Neural progenitor cell (in vitro differentiated cells): ENCODE measurements around the gene ATP8B3. TPM values are rescaled to one million over a fixed set of nuclear protein-coding genes. Genes with fewer than 3 reads are reported as not detected.
A peak's percentile ranks its signal among the peaks of the same experiment; 100 is the strongest.

ENCODE experiments used
- DNase-seq: peaks from one replicate; pipeline ENCODE4 v3.0.0-alpha.2; 2016; ENCODE audit warnings: low spot score
- H2AFZ ChIP-seq: fragments of 200-600 bp; sonication (generic); replicated peaks from 2 replicates; pipeline ENCODE4 v1.6.1; 2016; ENCODE audit warnings: antibody characterized with exemption
- H3F3A ChIP-seq: fragments of 200-600 bp; sonication (generic); 2 replicates; pipeline ENCODE4 v1.6.1; 2016; ENCODE audit warnings: antibody characterized with exemption, low read depth
- H3K27ac ChIP-seq: fragments of 200-600 bp; sonication (generic); 2 replicates; pipeline ENCODE4 v1.5.1; 2016; ENCODE audit warnings: mild to moderate bottlenecking
- H3K27me3 ChIP-seq: fragments of 200-600 bp; sonication (generic); 2 replicates; pipeline ENCODE4 v1.6.1; 2016; ENCODE audit warnings: mild to moderate bottlenecking, moderate library complexity
- H3K36me3 ChIP-seq: fragments of 200-600 bp; sonication (generic); 2 replicates; pipeline ENCODE4 v1.5.1; 2016
- H3K4me1 ChIP-seq: fragments of 200-600 bp; sonication (generic); 2 replicates; pipeline ENCODE4 v1.6.1; 2016; ENCODE audit warnings: mixed run types
- H3K4me2 ChIP-seq: fragments of 200-600 bp; sonication (generic); 2 replicates; pipeline ENCODE4 v1.6.1; 2016
- H3K4me3 ChIP-seq: fragments of 200-600 bp; sonication (generic); 2 replicates; pipeline ENCODE4 v1.5.1; 2016
- H3K79me2 ChIP-seq: fragments of 200-600 bp; sonication (generic); 2 replicates; pipeline ENCODE4 v1.6.1; 2016; ENCODE audit warnings: low read depth
- H3K9ac ChIP-seq: fragments of 200-600 bp; sonication (generic); 2 replicates; pipeline ENCODE4 v1.6.1; 2016
- H3K9me3 ChIP-seq: fragments of 200-600 bp; sonication (generic); 2 replicates; pipeline ENCODE4 v1.5.1; 2016; ENCODE audit warnings: low read depth
- H4K20me1 ChIP-seq: fragments of 200-600 bp; sonication (generic); 2 replicates; pipeline ENCODE4 v1.6.1; 2016; ENCODE audit warnings: low read depth
- H3K27ac Mint-ChIP-seq: 3 replicates; pipeline ENCODE4 v1.8.0; 2021; ENCODE audit warnings: mixed read lengths
- H3K27me3 Mint-ChIP-seq: 2 replicates; pipeline ENCODE4 v1.8.0; 2022; ENCODE audit warnings: low read depth, mild to moderate bottlenecking, inconsistent platforms, moderate library complexity, mixed read lengths; ENCODE audit not compliant: insufficient read depth
- H3K36me3 Mint-ChIP-seq: 3 replicates; pipeline ENCODE4 v1.8.0; 2021; ENCODE audit warnings: mixed read lengths
- H3K4me1 Mint-ChIP-seq: 3 replicates; pipeline ENCODE4 v1.8.0; 2021; ENCODE audit warnings: mixed read lengths
- H3K4me3 Mint-ChIP-seq: 3 replicates; pipeline ENCODE4 v1.8.0; 2021; ENCODE audit warnings: mild to moderate bottlenecking, moderate library complexity, mixed read lengths
- H3K9me3 Mint-ChIP-seq: 3 replicates; pipeline ENCODE4 v1.8.0; 2020; ENCODE audit warnings: mixed read lengths
- CTCF ChIP-seq: fragments of 200-600 bp; sonication (generic); IDR thresholded peaks from 2 replicates; pipeline ENCODE4 v1.5.1; 2017; ENCODE audit warnings: antibody characterized with exemption, mild to moderate bottlenecking
- EZH2 ChIP-seq: fragments of 200-600 bp; sonication (generic); IDR thresholded peaks from 2 replicates; pipeline ENCODE4 v1.6.1; 2017; ENCODE audit warnings: antibody characterized with exemption, mild to moderate bottlenecking, moderate library complexity
- EZH2phosphoT487 ChIP-seq: fragments of 200-600 bp; sonication (generic); IDR thresholded peaks from 2 replicates; pipeline ENCODE4 v1.6.1; 2017; ENCODE audit warnings: antibody characterized with exemption
- total RNA-seq: library from RNA; depleted of rRNA; stranded (reverse); fragments of >200 nt; gene quantifications from 2 replicates; pipeline ENCODE4 v1.2.3, GENCODE V29; 2015; ENCODE audit warnings: low replicate concordance

The ATP8B3 gene
- total RNA-seq, 1 donor from 2014 or later: 0.06 TPM

- no peak overlapping the region for H3K9ac ChIP-seq
- H3K79me2 ChIP-seq: peaks cover 49% of the 10 kb centered on the region
- H3K27ac Mint-ChIP-seq: peak overlapping the region; percentile 74
- no peak overlapping the region for H3K4me2 ChIP-seq
- H3K4me3 Mint-ChIP-seq: peak overlapping the region; percentile 16
- no peaks in the 10 kb centered on the region for H3K27me3 Mint-ChIP-seq
- peaks cover 26% of the 10 kb centered on the region for H3F3A ChIP-seq
- peaks cover 61% of the 10 kb centered on the region for H4K20me1 ChIP-seq
- no peak overlapping the region for H3K27ac ChIP-seq
- H3K36me3 ChIP-seq: no peaks in the 10 kb centered on the region
- H3K4me1 ChIP-seq: peaks cover 22% of the 10 kb centered on the region
- no peak overlapping the region for H2AFZ ChIP-seq
- no peak for DNase-seq
- no peaks in the 10 kb centered on the region for H3K9me3 ChIP-seq
- H3K9me3 Mint-ChIP-seq: no peaks in the 10 kb centered on the region
- no peaks in the 10 kb centered on the region for H3K36me3 Mint-ChIP-seq
- H3K27me3 ChIP-seq: no peaks in the 10 kb centered on the region
- H3K4me1 Mint-ChIP-seq: peaks cover 29% of the 10 kb centered on the region
- TF ChIP-seq CTCF: no peak
- no peak for TF ChIP-seq EZH2phosphoT487
- no peak for TF ChIP-seq EZH2
- H3K4me3 ChIP-seq: no peak overlapping the region
Observed at GRCh38 chr19:1849886-1850398, 37.9 kb upstream of the ATP8B3 start.

- H2AFZ ChIP-seq: no peak overlapping the region
- no peak for DNase-seq
- peaks cover 60% of the 10 kb centered on the region for H4K20me1 ChIP-seq
- H3K27ac ChIP-seq: no peak overlapping the region
- peak overlapping the region; percentile 32 for H3K27ac Mint-ChIP-seq
- no peaks in the 10 kb centered on the region for H3K27me3 ChIP-seq
- TF ChIP-seq EZH2 (no peak), EZH2phosphoT487 (no peak), CTCF (no peak)
- peaks cover 24% of the 10 kb centered on the region for H3K4me1 Mint-ChIP-seq
- H3K4me3 ChIP-seq: peak overlapping the region; percentile 100
- peaks cover 54% of the 10 kb centered on the region for H3K79me2 ChIP-seq
- H3K4me2 ChIP-seq: no peak overlapping the region
- H3K36me3 ChIP-seq: no peaks in the 10 kb centered on the region
- H3F3A ChIP-seq: peaks cover 17% of the 10 kb centered on the region
- H3K4me3 Mint-ChIP-seq: peak overlapping the region; percentile 85
- no peaks in the 10 kb centered on the region for H3K27me3 Mint-ChIP-seq
- no peaks in the 10 kb centered on the region for H3K9me3 ChIP-seq
- H3K4me1 ChIP-seq: peaks cover 14% of the 10 kb centered on the region
- no peaks in the 10 kb centered on the region for H3K36me3 Mint-ChIP-seq
- H3K9me3 Mint-ChIP-seq: no peaks in the 10 kb centered on the region
- H3K9ac ChIP-seq: no peak overlapping the region
Observed at GRCh38 chr19:1849132-1849474, 37.0 kb upstream of the ATP8B3 start.

- Mint-ChIP-seq H3K27me3 (no peaks in the 10 kb centered on the region), H3K36me3 (no peaks in the 10 kb centered on the region), H3K4me1 (peaks cover 24% of the 10 kb centered on the region), H3K27ac (peak within 1 kb of the TSS; percentile 97), H3K4me3 (peak within 1 kb of the TSS; percentile 95), H3K9me3 (no peaks in the 10 kb centered on the region)
- H4K20me1 ChIP-seq: peaks cover 60% of the 10 kb centered on the region
- H3K4me3 ChIP-seq: peak within 1 kb of the TSS; percentile 100
- H3K27me3 ChIP-seq: no peaks in the 10 kb centered on the region
- peak within 1 kb of the TSS; percentile 100 for H3K27ac ChIP-seq
- peaks cover 54% of the 10 kb centered on the region for H3K79me2 ChIP-seq
- peaks cover 11% of the 10 kb centered on the region for H3K4me1 ChIP-seq
- H3K36me3 ChIP-seq: no peaks in the 10 kb centered on the region
- TF ChIP-seq EZH2phosphoT487 (no peak), CTCF (peak; percentile 93), EZH2 (no peak)
- peak within 1 kb of the TSS; percentile 94 for H2AFZ ChIP-seq
- peak; percentile 95 for DNase-seq
- peaks cover 15% of the 10 kb centered on the region for H3F3A ChIP-seq
- peak within 1 kb of the TSS; percentile 99 for H3K4me2 ChIP-seq
- H3K9ac ChIP-seq: peak within 1 kb of the TSS; percentile 99
- H3K9me3 ChIP-seq: no peaks in the 10 kb centered on the region
Observed at GRCh38 chr19:1848399-1849131, 36.5 kb upstream of the ATP8B3 start, which contains the start of gene REXO1. Gene REXO1 (minus strand): TSS chr19:1848483. CDS start chr19:1848358, 125 bp downstream.
